Hepatocyte (in vitro differentiated cells): ENCODE results near the gene B3GNT7. TPM values are rescaled to one million over a fixed set of nuclear protein-coding genes. Genes with fewer than 3 reads are reported as not detected.
"Not testable (repeated sequence)": the region's sequence is repeated elsewhere in the genome, so short reads cannot be mapped to it uniquely, and the experiment has no call there.

Experiments
- DNase-seq: peaks from one replicate; pipeline ENCODE4 v3.0.0-alpha.2; 2016; ENCODE audit warnings: low spot score
- H2AFZ ChIP-seq: fragments of 200-600 bp; sonication (generic); 2 replicates; pipeline ENCODE4 v1.6.0; 2016; ENCODE audit warnings: antibody characterized with exemption, mild to moderate bottlenecking
- H3K27ac ChIP-seq: fragments of 200-600 bp; sonication (generic); 2 replicates; pipeline ENCODE4 v1.5.1; 2016; ENCODE audit warnings: mild to moderate bottlenecking
- H3K27me3 ChIP-seq: fragments of 200-600 bp; sonication (generic); 2 replicates; pipeline ENCODE4 v1.6.1; 2016
- H3K36me3 ChIP-seq: fragments of 200-600 bp; sonication (generic); replicated peaks from 2 replicates; pipeline ENCODE4 v1.5.1; 2016; ENCODE audit warnings: low read depth; ENCODE audit not compliant: insufficient read depth
- H3K4me1 ChIP-seq: fragments of 200-600 bp; sonication (generic); 2 replicates; pipeline ENCODE4 v1.5.1; 2016; ENCODE audit warnings: mild to moderate bottlenecking, moderate library complexity; ENCODE audit not compliant: insufficient read depth
- H3K4me2 ChIP-seq: fragments of 200-600 bp; sonication (generic); 2 replicates; pipeline ENCODE4 v1.6.0; 2016
- H3K4me3 ChIP-seq: fragments of 200-600 bp; sonication (generic); 2 replicates; pipeline ENCODE4 v1.5.1; 2016; ENCODE audit warnings: mild to moderate bottlenecking
- H3K79me2 ChIP-seq: fragments of 200-600 bp; sonication (generic); 2 replicates; pipeline ENCODE4 v1.6.0; 2017; ENCODE audit warnings: mild to moderate bottlenecking
- H3K9me2 ChIP-seq: fragments of 200-600 bp; sonication (generic); replicated peaks from 2 replicates; pipeline ENCODE4 v1.6.0; 2017; ENCODE audit warnings: mild to moderate bottlenecking; ENCODE audit not compliant: insufficient read depth
- H3K9me3 ChIP-seq: fragments of 200-600 bp; sonication (generic); 2 replicates; pipeline ENCODE4 v1.5.1; 2016; ENCODE audit warnings: low read depth, mild to moderate bottlenecking
- H4K20me1 ChIP-seq: fragments of 200-600 bp; sonication (generic); 2 replicates; pipeline ENCODE4 v1.6.0; 2016; ENCODE audit warnings: mild to moderate bottlenecking; ENCODE audit not compliant: insufficient read depth, poor library complexity, severe bottlenecking
- EZH2 ChIP-seq: fragments of 200-600 bp; sonication (generic); IDR thresholded peaks from 2 replicates; pipeline ENCODE4 v1.6.1; 2016; ENCODE audit warnings: antibody characterized with exemption, mild to moderate bottlenecking, borderline replicate concordance
- EZH2phosphoT487 ChIP-seq: fragments of 200-600 bp; sonication (generic); IDR thresholded peaks from one replicate; pipeline ENCODE4 v1.6.1; 2018; ENCODE audit warnings: antibody characterized with exemption, mild to moderate bottlenecking, low read depth, moderate library complexity; ENCODE audit not compliant: unreplicated experiment, severe bottlenecking
- WGBS: methylation state at CpG from one replicate; pipeline ENCODE4 v1.1.6; 2016; ENCODE audit warnings: low lambda C conversion rate; ENCODE audit errors: missing lambda C conversion rate; 5-methylcytosine and 5-hydroxymethylcytosine counted together
- polyA plus RNA-seq: library from polyadenylated mRNA; unstranded; fragments of >200 nt; fragmentation: Nextera tagmentation; extraction: Ambion mirVana; gene quantifications from 2 replicates; pipeline ENCODE4 v1.2.1, GENCODE V29; 2016
- total RNA-seq: library from RNA; depleted of rRNA; stranded (reverse); fragments of >200 nt; gene quantifications from 2 replicates; pipeline ENCODE4 v1.2.3, GENCODE V29; 2014
- TF ChIP-seq, protein P1 (sequence below): fragments of 200-600 bp; sonication (generic); IDR thresholded peaks from 2 replicates; pipeline ENCODE4 v1.5.1; 2016; ENCODE audit warnings: antibody characterized with exemption, mild to moderate bottlenecking; ENCODE audit not compliant: poor library complexity

Gene B3GNT7
- total and polyA plus RNA-seq, 2 experiments from 2014 or later = 4.3 to 6.2 TPM

DNA sequence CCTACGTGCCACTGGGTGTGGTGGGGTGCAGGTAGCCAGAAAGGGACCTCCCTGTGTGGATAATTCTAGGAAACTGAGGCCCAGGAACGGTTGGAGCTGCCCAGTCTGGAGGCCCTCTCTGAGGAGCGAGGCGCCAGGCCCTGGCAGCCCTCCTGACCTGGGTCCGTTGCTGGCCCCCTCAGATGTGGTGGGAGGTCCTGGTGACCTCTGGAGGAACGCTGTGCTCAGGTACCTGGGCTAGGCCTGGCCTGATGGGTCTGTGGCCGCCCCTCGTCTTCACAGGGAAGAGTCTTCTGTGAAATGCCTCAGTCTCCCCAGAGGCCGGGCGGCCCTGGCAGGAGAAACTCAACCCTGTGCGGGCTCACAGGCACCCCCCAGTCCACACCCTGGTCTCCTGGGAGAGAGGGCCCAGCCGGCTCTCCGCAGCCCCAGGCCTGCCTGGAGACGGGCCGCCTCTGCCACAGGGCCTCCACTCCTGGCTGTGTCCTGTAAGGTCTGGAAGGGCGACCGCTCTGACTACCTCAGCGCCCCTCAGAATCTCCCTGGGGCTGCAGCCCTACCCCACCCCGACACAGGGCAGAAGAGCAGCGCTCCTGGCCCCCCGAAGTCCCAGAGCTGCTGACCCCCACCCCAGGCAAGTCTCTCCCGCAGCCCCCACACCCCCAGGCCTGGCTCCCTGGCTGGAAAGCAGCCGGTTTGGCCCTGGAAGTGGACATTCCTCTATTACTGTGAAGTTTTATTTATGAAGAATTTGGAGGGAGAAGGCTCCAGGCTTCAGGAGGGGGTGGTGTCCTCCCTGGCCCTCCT lies 3.7 kb downstream of the B3GNT7 start:
- H3K4me1 ChIP-seq = peaks cover 17% of the 10 kb centered on the region
- H4K20me1 ChIP-seq = no peaks in the 10 kb centered on the region
- H3K4me3 ChIP-seq = no peak overlapping the region
- H3K79me2 ChIP-seq = no peaks in the 10 kb centered on the region
- WGBS = 88% methylated on average over 16 of the region's 23 CpGs
- no peak overlapping the region for H2AFZ ChIP-seq
- H3K27ac ChIP-seq = no peak overlapping the region
- peaks cover 13% of the 10 kb centered on the region for H3K27me3 ChIP-seq
- DNase-seq = no peak
- no peaks in the 10 kb centered on the region for H3K9me2 ChIP-seq
- no peak overlapping the region for H3K4me2 ChIP-seq
- TF ChIP-seq, protein P1, sequence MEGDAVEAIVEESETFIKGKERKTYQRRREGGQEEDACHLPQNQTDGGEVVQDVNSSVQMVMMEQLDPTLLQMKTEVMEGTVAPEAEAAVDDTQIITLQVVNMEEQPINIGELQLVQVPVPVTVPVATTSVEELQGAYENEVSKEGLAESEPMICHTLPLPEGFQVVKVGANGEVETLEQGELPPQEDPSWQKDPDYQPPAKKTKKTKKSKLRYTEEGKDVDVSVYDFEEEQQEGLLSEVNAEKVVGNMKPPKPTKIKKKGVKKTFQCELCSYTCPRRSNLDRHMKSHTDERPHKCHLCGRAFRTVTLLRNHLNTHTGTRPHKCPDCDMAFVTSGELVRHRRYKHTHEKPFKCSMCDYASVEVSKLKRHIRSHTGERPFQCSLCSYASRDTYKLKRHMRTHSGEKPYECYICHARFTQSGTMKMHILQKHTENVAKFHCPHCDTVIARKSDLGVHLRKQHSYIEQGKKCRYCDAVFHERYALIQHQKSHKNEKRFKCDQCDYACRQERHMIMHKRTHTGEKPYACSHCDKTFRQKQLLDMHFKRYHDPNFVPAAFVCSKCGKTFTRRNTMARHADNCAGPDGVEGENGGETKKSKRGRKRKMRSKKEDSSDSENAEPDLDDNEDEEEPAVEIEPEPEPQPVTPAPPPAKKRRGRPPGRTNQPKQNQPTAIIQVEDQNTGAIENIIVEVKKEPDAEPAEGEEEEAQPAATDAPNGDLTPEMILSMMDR = no peak
- TF ChIP-seq EZH2 = no peak
- no peak for TF ChIP-seq EZH2phosphoT487
- H3K9me3 ChIP-seq = no peaks in the 10 kb centered on the region
- H3K36me3 ChIP-seq = no peaks in the 10 kb centered on the region

DNA sequence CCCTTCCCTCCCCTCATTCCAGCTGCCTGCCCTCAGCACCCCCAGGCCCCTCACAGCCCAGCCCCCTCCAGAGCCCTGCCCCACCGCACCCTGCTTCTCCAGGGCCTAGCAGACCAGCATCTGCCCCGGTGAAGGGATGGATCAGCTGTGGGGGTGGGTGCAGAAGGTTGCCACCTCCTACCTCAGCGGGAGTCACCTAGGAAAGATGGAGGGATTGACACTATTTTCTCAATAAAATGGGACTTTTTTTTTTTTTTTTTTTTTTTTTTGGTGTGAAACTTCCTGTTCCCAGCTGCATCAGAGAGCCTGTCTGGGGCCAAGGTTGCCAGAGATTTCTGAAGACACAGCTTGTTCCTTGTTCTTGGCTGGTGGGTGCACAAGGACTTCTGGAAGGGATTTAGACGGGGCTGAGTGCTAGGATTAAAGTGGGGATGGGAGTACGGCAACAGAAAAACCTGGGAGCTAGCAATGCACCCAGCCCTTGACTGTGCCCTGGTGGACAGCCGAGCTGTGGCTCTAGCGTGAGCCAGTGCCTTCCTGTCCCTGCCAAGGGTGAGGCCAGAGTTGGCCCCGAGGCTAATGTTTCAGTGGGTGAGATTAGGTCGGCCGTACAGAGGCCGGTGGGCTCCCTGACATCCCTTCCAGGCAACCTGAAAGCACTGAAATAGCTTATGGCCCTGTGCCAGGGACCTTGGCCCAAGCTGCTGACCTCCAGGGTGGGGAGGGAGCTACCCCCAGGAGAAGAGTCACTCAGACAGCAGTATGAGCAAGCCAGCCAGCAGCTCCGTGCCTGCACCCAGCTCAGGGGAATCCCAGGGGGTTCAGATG lies 4.6 kb downstream of the B3GNT7 start:
- Histone ChIP-seq H2AFZ (no peak overlapping the region), H3K36me3 (no peaks in the 10 kb centered on the region), H3K4me1 (peaks cover 14% of the 10 kb centered on the region), H3K4me3 (no peak overlapping the region), H3K9me3 (no peaks in the 10 kb centered on the region), H3K9me2 (no peaks in the 10 kb centered on the region), H4K20me1 (no peaks in the 10 kb centered on the region), H3K4me2 (peak overlapping the region; percentile 15), H3K27me3 (peaks cover 10% of the 10 kb centered on the region), H3K27ac (peak overlapping the region; percentile 24), H3K79me2 (no peaks in the 10 kb centered on the region)
- WGBS = 64% methylated on average over 11 of the region's 12 CpGs
- DNase-seq = peak; percentile 31
- no peak for TF ChIP-seq EZH2phosphoT487
- TF ChIP-seq, protein P1 = no peak
- TF ChIP-seq EZH2 = no peak

GRCh38 chr2:231400681-231401080 lies 5.2 kb downstream of the B3GNT7 start:
- DNase-seq, H3K9me3 ChIP-seq, H4K20me1 ChIP-seq, H2AFZ ChIP-seq, H3K79me2 ChIP-seq, H3K9me2 ChIP-seq, H3K4me3 ChIP-seq, H3K36me3 ChIP-seq, H3K27me3 ChIP-seq: not testable (repeated sequence)
- peak overlapping the region; percentile 15 for H3K4me2 ChIP-seq
- WGBS = 41% methylated on average over 8 of the region's 8 CpGs
- peaks cover 12% of the 10 kb centered on the region for H3K4me1 ChIP-seq
- H3K27ac ChIP-seq = peak overlapping the region; percentile 24
- TF ChIP-seq, protein P1 = peak; percentile 17

DNA sequence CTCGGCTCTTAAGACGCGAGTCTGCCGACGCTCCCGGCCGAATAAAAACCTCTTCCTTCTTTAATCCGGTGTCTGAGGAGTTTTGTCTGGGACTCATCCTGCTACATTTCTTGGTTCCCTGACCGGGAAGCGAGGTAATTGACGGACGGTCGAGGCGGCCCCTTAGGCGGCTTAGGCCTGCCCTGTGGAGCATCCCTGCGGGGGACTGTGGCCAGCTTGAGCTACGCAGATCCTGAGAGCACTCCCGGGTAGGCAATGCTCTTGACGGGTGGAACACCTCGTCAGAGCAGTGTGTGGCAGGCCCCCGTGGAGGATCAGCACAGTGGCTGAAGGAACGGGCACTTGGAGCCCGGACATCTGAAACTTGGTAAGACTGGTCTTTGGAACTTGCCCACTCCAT lies 5.6 kb downstream of the B3GNT7 start:
- not testable (repeated sequence) for H2AFZ ChIP-seq, H3K9me2 ChIP-seq, H3K27ac ChIP-seq, H3K36me3 ChIP-seq, H4K20me1 ChIP-seq, H3K79me2 ChIP-seq, H3K4me2 ChIP-seq, DNase-seq, H3K4me3 ChIP-seq, H3K9me3 ChIP-seq, H3K27me3 ChIP-seq
- H3K4me1 ChIP-seq = peaks cover 12% of the 10 kb centered on the region
- WGBS = 73% methylated on average over 23 of the region's 23 CpGs

GRCh38 chr2:231403421-231404182 lies 8.1 kb downstream of the B3GNT7 start:
- H3K27ac ChIP-seq, H3K79me2 ChIP-seq, H3K36me3 ChIP-seq, H3K27me3 ChIP-seq, H3K9me2 ChIP-seq, H4K20me1 ChIP-seq, H3K9me3 ChIP-seq, H2AFZ ChIP-seq, DNase-seq, H3K4me2 ChIP-seq, H3K4me3 ChIP-seq: not testable (repeated sequence)
- WGBS = 69% methylated on average over 14 of the region's 14 CpGs
- H3K4me1 ChIP-seq = peaks cover 12% of the 10 kb centered on the region
